ENCODE results near the gene GGT1.

The GGT1 gene

DNA sequence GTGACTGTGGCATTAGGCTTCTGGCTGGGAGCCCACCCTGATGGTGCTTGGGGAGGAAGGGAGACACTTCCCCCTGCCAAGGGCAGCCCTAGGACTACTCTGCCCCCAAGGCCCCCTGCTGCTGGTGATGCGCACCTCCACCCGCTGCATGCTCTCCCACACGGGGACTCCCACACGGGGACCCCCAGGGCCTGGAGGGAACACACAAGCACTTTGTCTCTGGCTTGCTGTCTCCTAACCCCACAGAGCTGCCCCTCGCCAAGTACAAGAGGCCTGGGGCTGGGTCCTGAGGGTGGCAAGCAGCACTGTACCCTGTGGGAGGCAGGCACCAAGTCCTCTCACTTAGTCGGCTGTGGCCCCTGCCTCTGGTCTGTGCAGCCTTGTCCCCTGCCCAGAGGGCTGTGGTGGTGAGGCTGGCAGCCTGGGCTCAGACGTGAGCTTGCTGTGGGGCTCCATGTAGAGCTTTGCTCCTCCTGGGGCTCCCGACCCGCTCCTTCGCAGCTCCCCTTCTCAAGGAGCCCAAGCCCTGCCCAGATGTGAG, 18.1 kb upstream of the GGT1 start:
- TF ChIP-seq CTCF (IDR thresholded peaks at IDR 0.05; ENCODE audit: insufficient read depth, low read depth, low read length, missing control alignments), result no peak
- no peak for DNase-seq (ENCODE audit: low read depth)
- H3K4me3 ChIP-seq (ENCODE audit: low read length), result no peak overlapping the region

- TF ChIP-seq CTCF (IDR thresholded peaks at IDR 0.05; ENCODE audit: insufficient read depth, low read depth, low read length, missing control alignments), result no peak
- H3K4me3 ChIP-seq (ENCODE audit: low read length), result no peak overlapping the region
- no peak for DNase-seq (ENCODE audit: low read depth)
Observed at GRCh38 chr22:24585461-24585860, 17.5 kb upstream of the GGT1 start.

DNA sequence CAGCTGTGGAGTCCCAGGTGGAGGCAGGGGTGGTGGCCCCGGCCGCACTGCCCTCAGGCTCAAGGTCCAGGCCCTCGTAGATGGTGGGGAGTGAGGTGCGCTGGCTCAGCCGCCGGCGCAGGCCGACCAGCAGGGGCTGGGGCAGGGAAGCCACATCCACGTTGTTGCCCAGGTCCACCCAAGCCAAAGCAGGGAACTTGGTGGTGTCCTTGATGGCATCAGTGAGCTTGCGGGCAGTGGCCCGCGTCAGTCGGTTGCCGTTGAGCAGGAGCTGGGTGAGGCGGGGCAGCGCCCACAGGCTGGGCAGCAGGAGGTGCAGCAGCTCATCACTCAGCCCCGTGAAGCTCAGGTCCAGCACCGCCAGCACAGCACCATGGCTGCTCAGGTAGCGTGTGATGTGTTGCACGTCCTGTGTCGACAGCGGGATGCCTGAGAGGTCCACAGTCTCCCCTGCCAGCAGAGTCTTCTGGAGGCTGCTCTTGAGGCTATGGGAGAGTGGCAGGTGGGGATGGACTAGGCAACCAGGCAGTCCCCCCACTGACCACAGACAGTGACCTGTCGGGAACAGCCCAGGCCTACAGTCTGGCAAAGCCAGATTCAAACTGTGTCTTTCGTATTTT, 17.0 kb upstream of the GGT1 start:
- H3K4me3 ChIP-seq (ENCODE audit: low read length), result no peak overlapping the region
- DNase-seq (ENCODE audit: low read depth), result no peak

GRCh38 chr22:24587251-24587650, 15.7 kb upstream of the GGT1 start:
- TF ChIP-seq CTCF (IDR thresholded peaks at IDR 0.05; ENCODE audit: insufficient read depth, low read depth, low read length, missing control alignments), result no peak
- no peak overlapping the region for H3K4me3 ChIP-seq (ENCODE audit: low read length)
- no peak for DNase-seq (ENCODE audit: low read depth)

More for the DNA sequence above, 17.0 kb upstream of the GGT1 start:
- no peak for TF ChIP-seq CTCF (IDR thresholded peaks at IDR 0.05; ENCODE audit: insufficient read depth, low read depth, low read length, missing control alignments)

- no peak for TF ChIP-seq CTCF (IDR thresholded peaks at IDR 0.05; ENCODE audit: insufficient read depth, low read depth, low read length, missing control alignments)
- DNase-seq (ENCODE audit: low read depth), result no peak
- no peak overlapping the region for H3K4me3 ChIP-seq (ENCODE audit: low read length)
Observed at GRCh38 chr22:24587948-24588347, 15.0 kb upstream of the GGT1 start.

DNA sequence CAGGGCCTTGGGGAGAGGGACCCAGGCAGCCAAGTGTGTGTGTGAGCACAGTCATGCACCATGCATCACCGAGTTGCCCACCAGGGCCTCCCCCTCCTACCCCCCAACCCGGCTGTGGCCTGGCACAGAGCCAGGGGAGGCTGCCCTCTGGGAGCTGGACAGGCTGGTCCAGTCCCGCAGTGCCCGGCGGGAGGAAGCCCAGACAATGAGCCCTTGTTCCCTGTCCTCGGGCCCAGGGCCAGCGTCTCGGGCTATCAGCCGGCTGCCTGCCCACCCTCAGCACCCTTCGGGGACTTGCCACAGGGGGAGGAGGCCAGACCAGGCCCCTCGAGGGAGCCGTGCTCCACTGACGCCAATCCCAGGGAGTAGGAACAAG, 14.6 kb upstream of the GGT1 start:
- TF ChIP-seq CTCF (IDR thresholded peaks at IDR 0.05; ENCODE audit: insufficient read depth, low read depth, low read length, missing control alignments), result no peak
- no peak overlapping the region for H3K4me3 ChIP-seq (ENCODE audit: low read length)
- no peak for DNase-seq (ENCODE audit: low read depth)

All from epithelial cell of esophagus (primary cell).